ENCODE measurements around the gene EN1.

GRCh38 chr2:118844261-118845004 is 3.0 kb downstream of the EN1 start:
- no peak for TF ChIP-seq CTCF (IDR thresholded peaks at IDR 0.05)
- no peak for TF ChIP-seq ZFX (IDR thresholded peaks at IDR 0.05; ENCODE audit: borderline replicate concordance)

Data from 22Rv1 (cell line).